ENCODE results near the gene EIPR1. TPM values are rescaled to one million over a fixed set of nuclear protein-coding genes. Genes with fewer than 3 reads are reported as not detected.

The EIPR1 gene
- total RNA-seq, 1 experiment from 2014 or later = 40.4 TPM

DNA sequence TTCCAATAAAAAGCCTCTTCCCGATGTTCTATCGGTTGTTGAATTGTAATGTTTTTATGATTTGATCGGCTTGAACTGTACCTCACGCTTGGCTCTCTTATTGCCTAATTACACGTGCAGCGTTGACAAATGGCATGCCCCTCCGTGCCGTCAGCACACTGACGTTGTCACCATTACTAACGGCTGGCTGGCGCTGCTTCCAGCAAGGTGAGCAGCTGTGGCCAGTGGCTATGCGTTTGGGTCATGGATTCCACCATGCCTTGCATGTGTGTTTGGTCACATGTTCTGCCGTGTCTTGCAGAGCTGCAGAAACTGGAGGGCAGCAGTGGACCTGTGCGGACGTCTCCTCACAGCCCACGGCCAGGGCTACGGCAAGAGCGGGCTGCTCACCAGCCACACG, 44.0 kb upstream of the EIPR1 start:
- Histone ChIP-seq H3K4me1 (replicated peaks; ENCODE audit: insufficient read depth) (no peaks in the 10 kb centered on the region), H2AFZ (no peak overlapping the region), H3F3A (ENCODE audit: insufficient read depth, low read depth) (no peaks in the 10 kb centered on the region), H3K4me2 (no peak overlapping the region), H3K36me3 (ENCODE audit: low read depth) (peaks cover 11% of the 10 kb centered on the region; the same call in 1 of the 2 replicates), H3K27me3 (ENCODE audit: insufficient read depth, low read depth) (no peaks in the 10 kb centered on the region), H3K9me3 (ENCODE audit: insufficient read depth, low read depth) (no peaks in the 10 kb centered on the region), H4K20me1 (ENCODE audit: insufficient read depth) (peaks cover 33% of the 10 kb centered on the region), H3K9me2 (ENCODE audit: insufficient read depth) (no peaks in the 10 kb centered on the region), H3K4me3 (no peak overlapping the region), H3K79me2 (ENCODE audit: low read depth) (no peaks in the 10 kb centered on the region), H3K27ac (no peak overlapping the region)
- ChIA-PET CTCF (no interaction called here), POLR2A (ENCODE audit: unreplicated experiment) (no interaction called here)
- BruUV-seq (replicated peaks) = no TSS peak
- no peak for DNase-seq
- intact Hi-C loops (cut with micrococcal nuclease; ENCODE audit: unreplicated experiment) = no loop called here
- TF ChIP-seq, protein P1, sequence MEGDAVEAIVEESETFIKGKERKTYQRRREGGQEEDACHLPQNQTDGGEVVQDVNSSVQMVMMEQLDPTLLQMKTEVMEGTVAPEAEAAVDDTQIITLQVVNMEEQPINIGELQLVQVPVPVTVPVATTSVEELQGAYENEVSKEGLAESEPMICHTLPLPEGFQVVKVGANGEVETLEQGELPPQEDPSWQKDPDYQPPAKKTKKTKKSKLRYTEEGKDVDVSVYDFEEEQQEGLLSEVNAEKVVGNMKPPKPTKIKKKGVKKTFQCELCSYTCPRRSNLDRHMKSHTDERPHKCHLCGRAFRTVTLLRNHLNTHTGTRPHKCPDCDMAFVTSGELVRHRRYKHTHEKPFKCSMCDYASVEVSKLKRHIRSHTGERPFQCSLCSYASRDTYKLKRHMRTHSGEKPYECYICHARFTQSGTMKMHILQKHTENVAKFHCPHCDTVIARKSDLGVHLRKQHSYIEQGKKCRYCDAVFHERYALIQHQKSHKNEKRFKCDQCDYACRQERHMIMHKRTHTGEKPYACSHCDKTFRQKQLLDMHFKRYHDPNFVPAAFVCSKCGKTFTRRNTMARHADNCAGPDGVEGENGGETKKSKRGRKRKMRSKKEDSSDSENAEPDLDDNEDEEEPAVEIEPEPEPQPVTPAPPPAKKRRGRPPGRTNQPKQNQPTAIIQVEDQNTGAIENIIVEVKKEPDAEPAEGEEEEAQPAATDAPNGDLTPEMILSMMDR (conservative IDR thresholded peaks at IDR 0.05) = no peak
- no peak for TF ChIP-seq EZH2 (IDR thresholded peaks at IDR 0.05; ENCODE audit: low read depth)

DNA sequence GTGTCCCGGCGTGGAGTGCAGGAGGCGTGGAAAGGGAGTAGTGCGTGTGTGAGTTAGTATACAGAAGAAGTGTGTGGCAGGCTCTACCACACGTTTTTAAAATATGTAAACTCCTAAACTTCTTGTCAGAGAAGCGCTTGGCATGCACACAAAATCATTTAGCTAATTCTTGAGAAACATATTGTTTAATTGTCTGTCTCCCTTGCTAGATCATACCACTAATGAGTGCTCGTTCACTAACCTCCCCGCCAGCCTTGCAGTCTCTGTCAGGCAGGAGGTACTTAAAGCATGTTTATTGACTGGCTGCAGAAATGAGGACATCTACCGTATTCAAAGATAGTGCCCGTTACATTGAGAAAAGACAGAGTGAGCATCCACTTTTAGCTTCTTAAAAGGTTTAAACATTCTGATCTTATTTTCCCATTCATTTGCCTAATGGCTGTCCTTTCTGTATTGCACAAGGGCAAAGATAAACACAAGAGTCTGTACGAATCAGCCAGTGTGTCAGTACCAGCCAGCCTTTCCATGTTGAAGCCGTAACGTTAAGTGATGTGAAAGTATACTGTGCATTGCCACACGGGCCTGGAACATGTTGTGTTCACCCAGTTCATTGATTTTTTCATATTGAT, 43.3 kb upstream of the EIPR1 start:
- no peak overlapping the region for H3K4me2 ChIP-seq
- no peaks in the 10 kb centered on the region for H3K4me1 ChIP-seq (replicated peaks; ENCODE audit: insufficient read depth)
- no peak overlapping the region for H2AFZ ChIP-seq
- no peaks in the 10 kb centered on the region for H3K27me3 ChIP-seq (ENCODE audit: insufficient read depth, low read depth)
- H4K20me1 ChIP-seq (ENCODE audit: insufficient read depth) = peaks cover 33% of the 10 kb centered on the region
- H3K27ac ChIP-seq = no peak overlapping the region
- peaks cover 11% of the 10 kb centered on the region; the same call in 1 of the 2 replicates for H3K36me3 ChIP-seq (ENCODE audit: low read depth)
- ChIA-PET CTCF (interaction anchor here (0.6 kb wide), 1 partner anchor 160 kb away, joined by 3 read pairs; no protein-coding TSS in a partner anchor), POLR2A (ENCODE audit: unreplicated experiment) (no interaction called here)
- no peak overlapping the region for H3K4me3 ChIP-seq
- no peaks in the 10 kb centered on the region for H3F3A ChIP-seq (ENCODE audit: insufficient read depth, low read depth)
- no peak for DNase-seq
- intact Hi-C loops (cut with micrococcal nuclease; ENCODE audit: unreplicated experiment) = no loop called here
- H3K79me2 ChIP-seq (ENCODE audit: low read depth) = no peaks in the 10 kb centered on the region
- no peaks in the 10 kb centered on the region for H3K9me2 ChIP-seq (ENCODE audit: insufficient read depth)
- H3K9me3 ChIP-seq (ENCODE audit: insufficient read depth, low read depth) = no peaks in the 10 kb centered on the region
- no TSS peak for BruUV-seq (replicated peaks)
- TF ChIP-seq, protein P1 (conservative IDR thresholded peaks at IDR 0.05) = no peak
- no peak for TF ChIP-seq EZH2 (IDR thresholded peaks at IDR 0.05; ENCODE audit: low read depth)

DNA sequence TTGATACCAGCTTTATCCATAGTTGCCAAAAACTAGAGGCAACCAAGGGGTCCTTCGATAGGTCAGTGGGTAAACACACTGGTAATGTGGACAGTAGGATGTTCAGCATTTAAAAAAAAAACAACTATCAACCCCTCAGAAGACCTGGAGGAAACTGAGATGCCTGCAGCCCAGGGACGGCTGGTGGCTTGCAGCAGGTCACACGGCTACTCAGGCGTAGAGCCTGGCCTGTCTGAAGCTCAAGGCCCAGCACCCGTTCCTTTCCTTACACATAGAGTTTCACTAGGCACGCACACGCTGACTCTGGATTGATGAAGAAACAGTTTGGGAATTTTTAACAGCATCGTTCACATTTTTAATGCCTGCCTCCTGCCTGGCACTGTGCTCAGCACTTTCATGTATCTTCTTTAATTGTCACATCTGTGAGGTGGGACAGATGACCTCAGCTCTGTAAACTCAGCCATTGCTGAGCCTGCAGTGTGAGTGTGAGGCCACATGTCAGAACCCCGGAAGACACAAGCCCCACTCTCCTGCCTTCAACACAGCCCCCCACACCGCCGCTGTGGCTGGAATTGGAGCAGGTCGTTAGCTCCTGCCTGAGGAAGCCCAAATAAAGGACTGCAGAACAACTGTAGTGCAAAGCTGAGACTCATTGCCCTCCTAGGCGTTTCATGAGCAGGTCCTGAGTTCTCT, 42.6 kb upstream of the EIPR1 start:
- Histone ChIP-seq H3K4me3 (no peak overlapping the region), H3K27ac (no peak overlapping the region), H2AFZ (no peak overlapping the region), H3K27me3 (ENCODE audit: insufficient read depth, low read depth) (no peaks in the 10 kb centered on the region), H4K20me1 (ENCODE audit: insufficient read depth) (peaks cover 36% of the 10 kb centered on the region), H3K4me1 (replicated peaks; ENCODE audit: insufficient read depth) (no peaks in the 10 kb centered on the region), H3K36me3 (ENCODE audit: low read depth) (peaks cover 7% of the 10 kb centered on the region; the same call in 1 of the 2 replicates), H3F3A (ENCODE audit: insufficient read depth, low read depth) (no peaks in the 10 kb centered on the region), H3K9me2 (ENCODE audit: insufficient read depth) (no peaks in the 10 kb centered on the region), H3K4me2 (no peak overlapping the region), H3K79me2 (ENCODE audit: low read depth) (no peaks in the 10 kb centered on the region), H3K9me3 (ENCODE audit: insufficient read depth, low read depth) (no peaks in the 10 kb centered on the region)
- DNase-seq = no peak
- ChIA-PET POLR2A (ENCODE audit: unreplicated experiment) (no interaction called here), CTCF (no interaction called here)
- intact Hi-C loops (cut with micrococcal nuclease; ENCODE audit: unreplicated experiment) = no loop called here
- TF ChIP-seq, protein P1 (conservative IDR thresholded peaks at IDR 0.05) = no peak
- TF ChIP-seq EZH2 (IDR thresholded peaks at IDR 0.05; ENCODE audit: low read depth) = no peak
- no TSS peak for BruUV-seq (replicated peaks)
